Fibroblast of lung (primary cell): ENCODE data around the gene SPATA2. TPM values are rescaled to one million over a fixed set of nuclear protein-coding genes. Genes with fewer than 3 reads are reported as not detected.
"Not testable (repeated sequence)": the region's sequence is repeated elsewhere in the genome, so short reads cannot be mapped to it uniquely, and the experiment has no call there.

Experiments
- DNase-seq, 2 donors: peaks; one replicate each; pipeline versions ENCODE4 v3.0.0 to v3.0.0-alpha.2; 2010; ENCODE audit warnings: low read depth in 2 of 2
- H2AFZ ChIP-seq: 2 replicates; pipeline ENCODE4 v1.5.1; 2012; ENCODE audit warnings: low read length, control low read depth, inconsistent platforms
- H3K27ac ChIP-seq: 2 replicates; pipeline ENCODE4 v1.5.1; 2011; ENCODE audit warnings: low read length, control low read depth; ENCODE audit not compliant: insufficient read depth
- H3K27me3 ChIP-seq: 2 replicates; pipeline ENCODE4 v1.5.1; 2011; ENCODE audit warnings: mild to moderate bottlenecking, low read length; ENCODE audit not compliant: control insufficient read depth, insufficient read depth
- H3K36me3 ChIP-seq: 2 replicates; pipeline ENCODE4 v1.5.1; 2011; ENCODE audit warnings: low read length; ENCODE audit not compliant: control insufficient read depth, insufficient read depth
- H3K4me1 ChIP-seq: 2 replicates; pipeline ENCODE4 v1.5.1; 2011; ENCODE audit warnings: low read length; ENCODE audit not compliant: control insufficient read depth, insufficient read depth; ENCODE audit errors: extremely low read depth
- H3K4me2 ChIP-seq: 2 replicates; pipeline ENCODE4 v1.5.1; 2011; ENCODE audit warnings: low read length, control low read depth; ENCODE audit not compliant: insufficient read depth; ENCODE audit errors: extremely low read depth
- H3K4me3 ChIP-seq, 4 experiments: fragments of 200-600 bp in 1 of 4; sonication (generic) in 1 of 4; replicated peaks in 1 of 4; 2 replicates each; pipeline ENCODE4 v1.5.1; 2011 to 2016; ENCODE audit warnings: low read length in 4 of 4, low read depth in 3 of 4, mild to moderate bottlenecking in 3 of 4, control low read depth in 2 of 4, inconsistent platforms in 1 of 4, mixed read lengths in 1 of 4; ENCODE audit not compliant: insufficient read depth in 1 of 4; ENCODE audit errors: control extremely low read depth in 1 of 4
- H3K79me2 ChIP-seq: 2 replicates; pipeline ENCODE4 v1.5.1; 2012; ENCODE audit warnings: mild to moderate bottlenecking, low read length, inconsistent platforms; ENCODE audit not compliant: control insufficient read depth, insufficient read depth
- H3K9ac ChIP-seq: 2 replicates; pipeline ENCODE4 v1.5.1; 2011; ENCODE audit warnings: mild to moderate bottlenecking, low read length, control low read depth; ENCODE audit not compliant: insufficient read depth
- H3K9me3 ChIP-seq: 2 replicates; pipeline ENCODE4 v1.5.1; 2012; ENCODE audit warnings: low read depth, low read length; ENCODE audit not compliant: control insufficient read depth, insufficient read depth
- H4K20me1 ChIP-seq: 2 replicates; pipeline ENCODE4 v1.5.1; 2011; ENCODE audit warnings: low read length; ENCODE audit not compliant: control insufficient read depth, insufficient read depth; ENCODE audit errors: extremely low read depth
- EZH2 ChIP-seq: IDR thresholded peaks from 2 replicates; pipeline ENCODE4 v1.5.1; 2012; ENCODE audit warnings: low read length, control low read depth, mild to moderate bottlenecking; ENCODE audit errors: missing control alignments
- polyA plus RNA-seq, 2 donors: library from polyadenylated mRNA; depleted of rRNA in 1 of 2; stranded (reverse) in 1 of 2; unstranded in 1 of 2; fragments of >200 nt; gene quantifications; 2 replicates each; pipeline ENCODE4 v1.2.1, GENCODE V29; 2011 to 2012; ENCODE audit warnings: missing spikeins in 1 of 2
- total RNA-seq: library from RNA; depleted of rRNA; stranded (reverse); fragments of >200 nt; gene quantifications from 2 replicates; pipeline ENCODE4 v1.2.1, GENCODE V29; 2014
- TF ChIP-seq, protein P1 (sequence below), 2 donors: IDR thresholded peaks in 1 of 2; conservative IDR thresholded peaks in 1 of 2; 1 replicate in 1 of 2; 2 replicates in 1 of 2; pipeline ENCODE4 v1.5.1; 2011 to 2012; ENCODE audit warnings: low read length in 2 of 2, control low read depth in 1 of 2, inconsistent platforms in 1 of 2, low read depth in 1 of 2, mild to moderate bottlenecking in 1 of 2

The SPATA2 gene
- total and polyA plus RNA-seq, 2 donors (not counting 1 experiment from before 2014, with no cell fraction given): 2.0 to 3.6 TPM

DNA sequence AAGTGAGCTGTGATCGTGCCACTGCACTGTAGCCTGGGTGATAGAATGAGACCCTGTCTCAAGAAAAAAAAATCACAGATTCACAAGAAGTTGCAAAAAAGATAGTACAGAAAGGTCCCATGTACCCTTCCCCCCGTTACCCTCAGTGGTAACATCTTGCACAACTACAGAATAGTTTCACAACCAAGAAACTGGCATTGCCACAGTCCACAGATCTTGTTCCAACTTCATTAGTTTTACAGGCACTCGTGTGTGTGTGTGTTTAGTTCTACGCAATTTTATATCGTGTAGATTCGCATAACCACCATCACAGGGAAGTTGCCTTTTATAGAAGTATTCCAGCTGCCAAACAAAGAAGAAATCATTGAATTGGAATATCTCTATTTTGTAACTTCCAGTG, 19.1 kb downstream of the SPATA2 start:
- H3K79me2 ChIP-seq: no peaks in the 10 kb centered on the region

DNA sequence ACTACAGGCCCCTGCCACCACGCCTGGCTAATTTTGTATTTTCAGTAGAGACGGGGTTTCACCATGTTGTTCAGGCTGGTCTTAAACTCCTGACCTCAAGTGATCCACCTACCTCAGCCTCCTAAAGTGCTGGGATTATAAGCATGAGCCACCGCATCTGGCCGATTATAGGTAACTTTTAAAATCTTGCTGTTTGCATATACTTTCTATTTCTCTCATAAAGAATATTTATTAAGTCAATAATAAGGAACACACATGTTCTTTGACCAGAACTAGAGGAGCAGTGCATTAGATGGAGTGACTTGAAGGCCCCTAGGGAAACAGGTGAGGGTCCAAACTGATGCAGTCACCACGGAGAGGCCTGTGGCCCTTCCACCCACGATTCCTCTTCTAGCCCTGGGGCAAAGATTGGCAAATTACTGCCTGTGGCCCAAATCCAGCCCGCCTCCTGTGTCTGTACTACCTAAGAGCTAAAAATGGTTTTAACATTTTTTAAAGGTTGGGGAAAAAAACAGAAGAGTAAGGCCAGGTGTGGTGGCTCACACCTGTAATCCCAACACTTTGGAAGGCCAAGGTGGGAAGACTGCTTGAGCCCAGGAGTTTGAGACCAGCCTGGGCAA, 19.7 kb downstream of the SPATA2 start:
- not testable (repeated sequence) for H3K27ac ChIP-seq, H3K36me3 ChIP-seq, H3K27me3 ChIP-seq, H3K9ac ChIP-seq, DNase-seq, H3K4me1 ChIP-seq, H3K4me3 ChIP-seq, H3K79me2 ChIP-seq, H4K20me1 ChIP-seq, H3K4me2 ChIP-seq, H2AFZ ChIP-seq, H3K9me3 ChIP-seq

More for the DNA sequence above, 19.1 kb downstream of the SPATA2 start:
- H3K27me3 ChIP-seq: no peaks in the 10 kb centered on the region
- no peak overlapping the region for H3K4me2 ChIP-seq
- H3K36me3 ChIP-seq: no peaks in the 10 kb centered on the region
- H3K27ac ChIP-seq: no peak overlapping the region
- no peak overlapping the region for H3K9ac ChIP-seq
- peaks cover 5% of the 10 kb centered on the region for H3K4me1 ChIP-seq
- TF ChIP-seq EZH2: no peak
- TF ChIP-seq, protein P1, sequence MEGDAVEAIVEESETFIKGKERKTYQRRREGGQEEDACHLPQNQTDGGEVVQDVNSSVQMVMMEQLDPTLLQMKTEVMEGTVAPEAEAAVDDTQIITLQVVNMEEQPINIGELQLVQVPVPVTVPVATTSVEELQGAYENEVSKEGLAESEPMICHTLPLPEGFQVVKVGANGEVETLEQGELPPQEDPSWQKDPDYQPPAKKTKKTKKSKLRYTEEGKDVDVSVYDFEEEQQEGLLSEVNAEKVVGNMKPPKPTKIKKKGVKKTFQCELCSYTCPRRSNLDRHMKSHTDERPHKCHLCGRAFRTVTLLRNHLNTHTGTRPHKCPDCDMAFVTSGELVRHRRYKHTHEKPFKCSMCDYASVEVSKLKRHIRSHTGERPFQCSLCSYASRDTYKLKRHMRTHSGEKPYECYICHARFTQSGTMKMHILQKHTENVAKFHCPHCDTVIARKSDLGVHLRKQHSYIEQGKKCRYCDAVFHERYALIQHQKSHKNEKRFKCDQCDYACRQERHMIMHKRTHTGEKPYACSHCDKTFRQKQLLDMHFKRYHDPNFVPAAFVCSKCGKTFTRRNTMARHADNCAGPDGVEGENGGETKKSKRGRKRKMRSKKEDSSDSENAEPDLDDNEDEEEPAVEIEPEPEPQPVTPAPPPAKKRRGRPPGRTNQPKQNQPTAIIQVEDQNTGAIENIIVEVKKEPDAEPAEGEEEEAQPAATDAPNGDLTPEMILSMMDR (conservative IDR thresholded peaks at IDR 0.05 in 1 of 2, IDR thresholded peaks at IDR 0.05 in 1 of 2; ENCODE audit: low read depth in 1 of 2, low read length in 2 of 2): no peak
- no peaks in the 10 kb centered on the region for H3K9me3 ChIP-seq
- no peak for DNase-seq
- no peak overlapping the region for H2AFZ ChIP-seq
- H4K20me1 ChIP-seq: no peaks in the 10 kb centered on the region
- no peak overlapping the region for H3K4me3 ChIP-seq

DNA sequence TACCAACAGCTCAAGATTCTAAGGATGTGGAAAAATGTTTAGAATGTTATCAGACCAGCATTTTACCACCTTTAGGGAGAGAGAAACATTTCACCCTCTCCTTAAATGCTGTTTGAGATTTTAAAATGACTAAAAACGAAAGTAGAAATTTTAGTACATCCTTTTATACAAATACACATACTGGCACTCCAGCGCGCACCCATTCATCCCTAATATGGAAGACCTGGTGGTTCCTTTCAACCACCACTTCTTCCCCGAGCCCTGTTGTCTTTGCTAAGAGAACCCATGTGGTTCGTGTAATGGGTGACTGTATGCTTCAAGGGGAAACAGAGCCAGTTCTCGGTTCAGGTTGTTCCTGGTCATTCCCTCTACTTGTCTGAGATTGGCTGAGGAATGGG, 21.3 kb downstream of the SPATA2 start:
- H3K27ac ChIP-seq: no peak overlapping the region
- no peaks in the 10 kb centered on the region for H3K79me2 ChIP-seq
- H3K4me3 ChIP-seq: peak overlapping the region in 3 of 4 experiments; percentile 3 to 32 (median 20)
- H3K27me3 ChIP-seq: no peaks in the 10 kb centered on the region
- H3K9me3 ChIP-seq: no peaks in the 10 kb centered on the region
- H3K9ac ChIP-seq: no peak overlapping the region
- no peak for DNase-seq
- H3K36me3 ChIP-seq: no peaks in the 10 kb centered on the region
- TF ChIP-seq, protein P1 (conservative IDR thresholded peaks at IDR 0.05 in 1 of 2, IDR thresholded peaks at IDR 0.05 in 1 of 2; ENCODE audit: low read depth in 1 of 2, low read length in 2 of 2): no peak
- no peak for TF ChIP-seq EZH2
- H4K20me1 ChIP-seq: no peaks in the 10 kb centered on the region
- peak overlapping the region; percentile 71 for H2AFZ ChIP-seq
- H3K4me1 ChIP-seq: peaks cover 5% of the 10 kb centered on the region
- H3K4me2 ChIP-seq: peak overlapping the region; percentile 81
